Pons (tissue), 1 donor: Measurements from ENCODE around the gene CRLF1.

Experiments
- DNase-seq: peaks from one replicate; pipeline ENCODE4 v3.0.0-alpha.2; 2016; ENCODE audit warnings: low spot score

The CRLF1 gene

GRCh38 chr19:18636183-18636968, 29.8 kb upstream of the CRLF1 start:
- peak; percentile 91 for DNase-seq

- DNase-seq: no peak
Observed at GRCh38 chr19:18635831-18636182, 29.2 kb upstream of the CRLF1 start.

GRCh38 chr19:18634612-18635297, 28.2 kb upstream of the CRLF1 start:
- DNase-seq: no peak

GRCh38 chr19:18633321-18633720, 26.7 kb upstream of the CRLF1 start:
- DNase-seq: no peak

GRCh38 chr19:18629166-18630088, 22.8 kb upstream of the CRLF1 start:
- DNase-seq: no peak

GRCh38 chr19:18626906-18627305, 20.3 kb upstream of the CRLF1 start:
- no peak for DNase-seq

- no peak for DNase-seq
Observed at GRCh38 chr19:18620902-18621301, 14.3 kb upstream of the CRLF1 start.

- no peak for DNase-seq
Observed at GRCh38 chr19:18620311-18620710, 13.7 kb upstream of the CRLF1 start.

GRCh38 chr19:18618236-18618635, 11.6 kb upstream of the CRLF1 start:
- DNase-seq: no peak

- DNase-seq: no peak
Observed at GRCh38 chr19:18617562-18617961, 11.0 kb upstream of the CRLF1 start.

GRCh38 chr19:18616023-18616422, 9.4 kb upstream of the CRLF1 start:
- DNase-seq: no peak

GRCh38 chr19:18613589-18614234, 7.1 kb upstream of the CRLF1 start:
- DNase-seq: no peak

- no peak for DNase-seq
Observed at GRCh38 chr19:18612772-18613588, 6.4 kb upstream of the CRLF1 start, which contains the start of gene TMEM59L. Gene TMEM59L, plus strand, starts transcription at chr19:18612870. Its CDS starts 89 bp downstream, at chr19:18612959.

GRCh38 chr19:18612051-18612771, 5.6 kb upstream of the CRLF1 start:
- DNase-seq: no peak

- no peak for DNase-seq
Observed at GRCh38 chr19:18611327-18612050, 4.9 kb upstream of the CRLF1 start.

- DNase-seq: no peak
Observed at GRCh38 chr19:18610556-18611326, 4.1 kb upstream of the CRLF1 start.

- no peak for DNase-seq
Observed at GRCh38 chr19:18610245-18610555, 3.6 kb upstream of the CRLF1 start.

- no peak for DNase-seq
Observed at GRCh38 chr19:18609717-18610051, 3.1 kb upstream of the CRLF1 start.
